HCT116 (cell line): ENCODE data around the gene NFASC. TPM values are rescaled to one million over a fixed set of nuclear protein-coding genes. Genes with fewer than 3 reads are reported as not detected.

Source experiments
- ATAC-seq: fragments of 200-7000 bp; cut with Tn5 transposase; 2 replicates; pipeline ENCODE4 v1.9.1; 2020; ENCODE audit warnings: mild to moderate bottlenecking, moderate library complexity
- BruUV-seq: library from RNA; stranded (reverse); fragments of 400-500 nt; replicated peaks from 2 replicates; lab custom pipeline; 2021; lab: Mats Ljungman, UMichigan
- CTCF ChIA-PET: fragments of 300-600 bp; sonication (Branson Sonifier 250); formaldehyde crosslinking; loops from one replicate; lab custom pipeline; 2021; ENCODE audit warnings: antibody characterized with exemption; lab: Charles Lee
- POLR2A ChIA-PET: fragments of 300-600, 350-600 bp; sonication (Branson Sonifier 250); formaldehyde crosslinking; loops from one replicate; lab custom pipeline; 2021; ENCODE audit warnings: antibody characterized with exemption; lab: Charles Lee
- RAD21 ChIA-PET, 2 experiments: fragments of 300-600 bp; sonication (Branson Sonifier 250); formaldehyde crosslinking; loops; one replicate each; lab custom pipeline; 2023; ENCODE audit warnings: low total read pairs in 2 of 2; ENCODE audit not compliant: uncharacterized antibody in 2 of 2, unreplicated experiment in 2 of 2, low non-redundant PET in 1 of 2; lab: Charles Lee
- DNase-seq: peaks from one replicate; pipeline ENCODE4 v3.0.0-alpha.2; 2010; ENCODE audit warnings: low read depth, low spot score
- H2AFZ ChIP-seq: fragments of 200-600 bp; shearing (Covaris generic), sonication (generic); 2 replicates; pipeline ENCODE4 v1.6.1; 2017; ENCODE audit warnings: low read depth, mixed run types, mixed read lengths, antibody characterized with exemption, low read length; ENCODE audit not compliant: poor library complexity, severe bottlenecking
- H3K27ac ChIP-seq: 2 replicates; pipeline ENCODE4 v1.5.1; 2012; ENCODE audit warnings: low read depth, low read length
- H3K27me3 ChIP-seq: fragments of 200-600 bp; sonication (generic); 2 replicates; pipeline ENCODE4 v1.6.1; 2016; ENCODE audit warnings: mixed run types, low read length, mixed read lengths; ENCODE audit not compliant: insufficient read depth
- H3K36me3 ChIP-seq, 2 experiments: fragments of 200-500 bp in 1 of 2; fragments of 200-600 bp in 1 of 2; sonication (Bioruptor generic) in 1 of 2; sonication (generic) in 1 of 2; 2 replicates each; pipeline versions ENCODE4 v1.5.1 to v1.6.1; 2014 to 2016; ENCODE audit warnings: low read length in 2 of 2, inconsistent platforms in 1 of 2, mixed read lengths in 1 of 2, mixed run types in 1 of 2; ENCODE audit not compliant: insufficient read depth in 2 of 2, control insufficient read depth in 1 of 2
- H3K4me1 ChIP-seq, 2 experiments: fragments of 200-600 bp in 1 of 2; sonication (generic) in 1 of 2; 2 replicates each; pipeline versions ENCODE4 v1.5.1 to v1.6.1; 2012 to 2017; ENCODE audit warnings: low read length in 2 of 2, inconsistent platforms in 1 of 2, mild to moderate bottlenecking in 1 of 2, mixed read lengths in 1 of 2, mixed run types in 1 of 2, moderate library complexity in 1 of 2; ENCODE audit not compliant: insufficient read depth in 2 of 2, control insufficient read depth in 1 of 2
- H3K4me2 ChIP-seq: fragments of 200-600 bp; sonication (generic); 2 replicates; pipeline ENCODE4 v1.6.1; 2017; ENCODE audit warnings: mixed run types, low read length, mixed read lengths
- H3K4me3 ChIP-seq, 2 experiments: fragments of 200-600 bp in 1 of 2; sonication (generic) in 1 of 2; replicated peaks in 1 of 2; 2 replicates each; pipeline ENCODE4 v1.5.1; 2011 to 2016; ENCODE audit warnings: low read length in 2 of 2, control low read depth in 1 of 2, low read depth in 1 of 2, mild to moderate bottlenecking in 1 of 2, mixed read lengths in 1 of 2, mixed run types in 1 of 2
- H3K79me2 ChIP-seq: fragments of 200-600 bp; sonication (generic); 2 replicates; pipeline ENCODE4 v1.6.1; 2017; ENCODE audit warnings: mild to moderate bottlenecking, mixed run types, low read length, moderate library complexity, mixed read lengths; ENCODE audit not compliant: insufficient read depth
- H3K9ac ChIP-seq: fragments of 200-600 bp; sonication (generic); 2 replicates; pipeline ENCODE4 v1.6.1; 2016; ENCODE audit warnings: low read length, mixed read lengths
- H3K9me2 ChIP-seq: fragments of 200-600 bp; sonication (generic), shearing (Covaris generic); 2 replicates; pipeline ENCODE4 v1.6.1; 2017; ENCODE audit warnings: mixed run types, mild to moderate bottlenecking, moderate library complexity; ENCODE audit not compliant: insufficient read depth
- H3K9me3 ChIP-seq, 2 experiments: fragments of 200-500 bp in 1 of 2; fragments of 200-600 bp in 1 of 2; sonication (Bioruptor generic) in 1 of 2; sonication (generic) in 1 of 2; 2 replicates each; pipeline ENCODE4 v1.6.1; 2014 to 2017; ENCODE audit warnings: low read length in 2 of 2, mixed read lengths in 2 of 2, inconsistent platforms in 1 of 2, low read depth in 1 of 2, mild to moderate bottlenecking in 1 of 2, mixed run types in 1 of 2, moderate library complexity in 1 of 2; ENCODE audit not compliant: control insufficient read depth in 1 of 2, insufficient read depth in 1 of 2
- H4K20me1 ChIP-seq: fragments of 200-600 bp; sonication (generic), shearing (Covaris generic); 2 replicates; pipeline ENCODE4 v1.6.1; 2017; ENCODE audit warnings: mixed run types, mild to moderate bottlenecking, moderate library complexity; ENCODE audit not compliant: insufficient read depth
- ATF3 ChIP-seq: IDR thresholded peaks from 2 replicates; pipeline ENCODE4 v1.6.1; 2012
- FOSL1 ChIP-seq: IDR thresholded peaks from 2 replicates; pipeline ENCODE4 v1.6.1; 2012; ENCODE audit warnings: low read depth
- MAX ChIP-seq: IDR thresholded peaks from 2 replicates; pipeline ENCODE4 v1.6.1; 2012
- POLR2AphosphoS5 ChIP-seq: IDR thresholded peaks from 2 replicates; pipeline ENCODE4 v1.6.1; 2011; ENCODE audit warnings: mild to moderate bottlenecking, low read depth, low read length, moderate library complexity
- RAD21 ChIP-seq: IDR thresholded peaks from 2 replicates; pipeline ENCODE4 v1.6.1; 2012; ENCODE audit warnings: low read depth, mild to moderate bottlenecking
- SIN3A ChIP-seq: IDR thresholded peaks from 2 replicates; pipeline ENCODE4 v1.6.1; 2012; ENCODE audit warnings: low read depth
- SP1 ChIP-seq: IDR thresholded peaks from 2 replicates; pipeline ENCODE4 v1.6.1; 2012; ENCODE audit warnings: low read depth
- YY1 ChIP-seq: IDR thresholded peaks from 2 replicates; pipeline ENCODE4 v1.6.1; 2011; ENCODE audit warnings: low read length, low read depth, moderate library complexity, mild to moderate bottlenecking; ENCODE audit not compliant: insufficient replicate concordance; ENCODE audit errors: extremely low read depth
- ZBTB33 ChIP-seq: IDR thresholded peaks from 2 replicates; pipeline ENCODE4 v1.6.1; 2011; ENCODE audit warnings: mild to moderate bottlenecking, low read length, moderate library complexity; ENCODE audit not compliant: insufficient replicate concordance; ENCODE audit errors: extremely low read depth
- ZFX ChIP-seq: fragments of 450-650 bp; IDR thresholded peaks from 2 replicates; pipeline ENCODE4 v1.6.1; 2017
- intact Hi-C: fragments of 100-400 bp; cut with micrococcal nuclease; formaldehyde crosslinking; loops from 2 replicates; pipeline ENCODE4 v1.10.0; 2022
- total RNA-seq: library from RNA; stranded (reverse); gene quantifications from one replicate; pipeline ENCODE4 v1.2.1, GENCODE V29; 2021; ENCODE audit not compliant: unreplicated experiment

Gene NFASC
- total RNA-seq, 1 experiment from 2014 or later = 0.57 TPM

- Histone ChIP-seq H3K27me3 (no peaks in the 10 kb centered on the region), H3K4me3 (no peak overlapping the region), H2AFZ (no peak overlapping the region), H3K27ac (no peak overlapping the region), H3K9me2 (no peaks in the 10 kb centered on the region), H3K9me3 (no peaks in the 10 kb centered on the region), H3K79me2 (no peaks in the 10 kb centered on the region), H3K36me3 (no peaks in the 10 kb centered on the region), H3K4me1 (0 out of 4 replicates have a peak, but pooled peaks cover 0 to 3% of the 10 kb centered on the region in 2 experiments), H3K9ac (no peak overlapping the region), H4K20me1 (no peaks in the 10 kb centered on the region), H3K4me2 (no peak overlapping the region)
- ChIA-PET POLR2A (no interaction called here), CTCF (no interaction called here), RAD21 (no interaction called here)
- DNase-seq = no peak
- intact Hi-C loops = no loop called here
- ATAC-seq = no peak
- BruUV-seq = no TSS peak
- no peak for TF ChIP-seq POLR2AphosphoS5
- TF ChIP-seq YY1 = no peak
- TF ChIP-seq FOSL1 = no peak
Measured at GRCh38 chr1:205013683-205014367, 143.2 kb downstream of the NFASC start.

- CTCF ChIA-PET = no interaction called here
- H3K9me2 ChIP-seq = no peaks in the 10 kb centered on the region
- BruUV-seq = no TSS peak
Measured at GRCh38 chr1:205014783-205015182, 144.1 kb downstream of the NFASC start.

More at GRCh38 chr1:205014783-205015182, 144.1 kb downstream of the NFASC start:
- H3K4me1 ChIP-seq = 0 out of 4 replicates have a peak, but pooled peaks cover 0 to 3% of the 10 kb centered on the region in 2 experiments
- no peaks in the 10 kb centered on the region for H3K36me3 ChIP-seq
- ChIA-PET POLR2A (interaction anchor here (1.2 kb wide), 1 partner anchor 22 kb away, joined by 3 read pairs; no protein-coding TSS in a partner anchor), RAD21 (no interaction called here)
- H3K4me3 ChIP-seq = no peak overlapping the region
- H3K79me2 ChIP-seq = no peaks in the 10 kb centered on the region
- no peak overlapping the region for H2AFZ ChIP-seq
- no peak overlapping the region for H3K9ac ChIP-seq
- no peaks in the 10 kb centered on the region for H3K9me3 ChIP-seq
- no peak overlapping the region for H3K4me2 ChIP-seq
- no peaks in the 10 kb centered on the region; the same call in 1 of the 2 replicates for H3K27me3 ChIP-seq
- no peak for DNase-seq
- TF ChIP-seq SP1 (no peak), ZBTB33 (no peak), SIN3A (no peak), RAD21 (no peak), FOSL1 (no peak), ATF3 (no peak), YY1 (no peak), MAX (no peak), ZFX (no peak)
- H4K20me1 ChIP-seq = no peaks in the 10 kb centered on the region
- no peak overlapping the region for H3K27ac ChIP-seq
- intact Hi-C loops = no loop called here
- ATAC-seq = no peak
